ENCODE results near the gene RGR.
A peak's percentile ranks its signal among the peaks of the same experiment; 100 is the strongest.
"Not testable (repeated sequence)": the region's sequence is repeated elsewhere in the genome, so short reads cannot be mapped to it uniquely, and the experiment has no call there.

RGR gene

GRCh38 chr10:84258034-84258695 lies 13.3 kb downstream of the RGR start:
- no peak for DNase-seq (ENCODE audit: low spot score)

DNA sequence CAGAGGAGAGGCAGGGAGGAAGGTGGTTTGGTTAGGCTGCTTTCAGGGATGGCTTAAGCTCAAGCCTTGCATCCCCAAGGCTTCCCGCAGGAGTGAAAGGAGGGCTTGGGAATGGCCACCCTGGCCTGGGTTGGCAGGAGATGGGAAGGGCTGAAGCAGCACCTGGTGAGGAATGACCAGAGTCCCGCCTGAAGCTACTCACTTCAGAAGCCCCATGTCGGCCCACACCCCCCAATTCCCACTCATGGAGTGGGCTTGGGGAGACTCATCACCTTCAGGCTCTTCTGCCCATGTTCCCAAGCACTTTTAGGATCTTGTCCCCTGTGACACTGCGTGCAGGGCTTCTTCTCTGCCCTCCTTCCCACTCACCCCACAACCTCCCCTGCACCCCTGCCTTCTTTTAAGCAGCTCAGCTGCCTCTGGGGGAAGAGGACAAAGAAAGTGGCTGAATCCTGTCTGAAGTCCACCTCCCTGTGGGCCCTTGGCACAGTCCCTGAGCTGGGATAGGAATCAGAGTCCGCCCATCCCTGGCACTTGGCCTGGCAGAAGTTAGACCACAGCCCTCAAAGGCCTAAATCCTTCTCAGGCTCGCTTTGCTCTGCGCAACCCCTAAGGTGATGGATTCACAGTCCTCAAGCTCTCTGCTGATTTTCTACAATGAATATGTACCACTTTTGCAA lies 16.5 kb downstream of the RGR start:
- no peak for DNase-seq (ENCODE audit: low spot score)

- no peak for DNase-seq (ENCODE audit: low spot score)
These were observed 17.5 kb downstream of the RGR start for GRCh38 chr10:84262190-84262956.

- no peak for DNase-seq (ENCODE audit: low spot score)
These were observed 18.9 kb downstream of the RGR start for GRCh38 chr10:84263716-84264115.

GRCh38 chr10:84264611-84265141 lies 19.8 kb downstream of the RGR start:
- DNase-seq (ENCODE audit: low spot score) = peak; percentile 63

- DNase-seq (ENCODE audit: low spot score) = peak; percentile 3
These were observed 20.6 kb downstream of the RGR start for GRCh38 chr10:84265418-84265817.

DNA sequence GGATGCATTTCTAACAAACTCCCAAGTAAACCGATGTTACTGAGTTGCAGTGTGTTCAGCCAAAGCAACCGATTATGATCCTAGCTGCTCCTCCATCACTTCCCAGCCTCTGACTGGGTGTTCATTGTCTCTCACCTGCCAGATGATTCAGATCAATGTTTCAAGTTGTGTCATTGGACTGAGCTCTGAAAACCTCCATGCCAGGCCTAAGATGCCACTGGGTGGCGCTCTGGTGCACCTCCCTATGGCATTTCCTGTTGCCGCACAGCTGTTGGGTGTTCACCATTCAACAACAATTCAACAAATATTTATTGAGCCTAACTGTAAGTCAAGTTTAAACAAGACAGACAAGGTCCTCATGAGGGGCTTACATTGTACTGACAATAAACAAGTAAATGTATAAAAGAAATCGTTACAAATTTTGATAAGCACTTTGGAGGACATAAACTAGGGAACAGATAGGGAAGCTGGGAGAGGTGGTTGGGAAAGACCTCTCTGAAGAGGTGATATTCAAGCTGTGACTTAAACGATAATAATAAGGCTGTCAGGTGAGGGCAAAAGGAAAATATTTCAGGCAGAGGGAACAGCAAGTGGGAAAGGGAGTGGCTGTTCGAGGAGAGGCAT lies 22.8 kb downstream of the RGR start:
- peak; percentile 74 for DNase-seq (ENCODE audit: low spot score)

DNA sequence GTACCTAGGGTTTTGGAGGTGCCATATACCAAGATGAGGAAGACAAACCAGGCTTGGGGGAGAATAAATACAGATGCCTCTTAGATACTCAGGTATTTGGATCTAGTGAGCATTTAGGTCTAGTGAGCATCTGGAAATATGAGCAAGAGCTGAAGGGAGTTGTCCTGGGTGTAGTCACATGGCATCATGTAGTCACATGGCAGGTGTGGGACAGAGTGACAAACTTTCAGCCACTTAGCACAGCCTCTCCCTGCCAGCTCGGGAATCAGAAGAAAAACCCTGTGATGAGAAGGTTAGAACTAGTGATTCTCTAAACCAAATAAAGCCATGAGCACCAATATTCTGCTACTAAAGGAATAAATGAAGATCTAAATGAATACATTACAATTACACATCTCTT lies 24.3 kb downstream of the RGR start:
- peak; percentile 40 for DNase-seq (ENCODE audit: low spot score)

GRCh38 chr10:84269773-84270172 lies 24.9 kb downstream of the RGR start:
- DNase-seq (ENCODE audit: low spot score) = peak; percentile 98

DNA sequence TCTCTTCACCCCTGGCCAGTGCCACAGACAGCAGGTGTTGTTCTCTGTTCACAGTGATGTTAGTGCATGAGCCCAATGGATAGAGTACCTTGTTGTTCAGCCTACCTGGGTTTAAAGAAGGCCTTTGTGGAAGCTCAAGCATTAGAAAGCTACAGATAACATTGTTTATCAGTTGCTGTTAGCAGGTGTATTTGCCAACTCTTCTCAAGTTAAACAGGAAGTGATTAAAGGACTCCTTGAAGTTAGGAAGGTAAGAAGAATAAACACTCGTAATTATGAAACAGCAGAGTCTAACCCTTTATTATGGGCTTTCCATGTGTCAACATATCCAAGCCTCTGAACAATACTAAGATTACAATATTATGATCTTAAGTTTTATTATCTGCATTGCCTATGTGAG lies 25.9 kb downstream of the RGR start:
- no peak for DNase-seq (ENCODE audit: low spot score)

- not testable (repeated sequence) for DNase-seq (ENCODE audit: low spot score)
These were observed 35.1 kb downstream of the RGR start for GRCh38 chr10:84279876-84280475.

DNA sequence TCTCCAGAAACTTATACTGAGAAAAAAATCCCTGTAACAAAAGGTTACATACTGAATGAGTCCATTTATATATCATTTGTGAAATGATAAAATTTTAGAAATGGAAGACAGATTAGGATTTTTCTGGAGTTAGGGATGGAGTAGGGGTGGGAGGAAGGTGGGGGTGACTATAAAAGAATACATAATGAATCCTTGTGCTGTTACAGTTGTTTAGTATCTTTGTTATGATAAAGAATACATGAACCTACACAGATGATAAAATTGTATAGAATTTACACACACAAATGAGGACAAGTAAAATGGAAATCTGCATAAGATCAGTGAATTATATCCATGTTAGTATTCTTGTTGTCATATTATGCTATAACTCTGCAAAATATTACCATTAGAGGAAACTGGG lies 41.8 kb downstream of the RGR start:
- no peak for DNase-seq (ENCODE audit: low spot score)

GRCh38 chr10:84288151-84288550 lies 43.3 kb downstream of the RGR start:
- DNase-seq (ENCODE audit: low spot score) = no peak

GRCh38 chr10:84289521-84290200 lies 44.8 kb downstream of the RGR start:
- DNase-seq (ENCODE audit: low spot score) = no peak

- DNase-seq (ENCODE audit: low spot score) = no peak
These were observed 45.4 kb downstream of the RGR start for GRCh38 chr10:84290235-84290634.

GRCh38 chr10:84291384-84291783 lies 46.5 kb downstream of the RGR start:
- DNase-seq (ENCODE audit: low spot score) = peak; percentile 29

DNA sequence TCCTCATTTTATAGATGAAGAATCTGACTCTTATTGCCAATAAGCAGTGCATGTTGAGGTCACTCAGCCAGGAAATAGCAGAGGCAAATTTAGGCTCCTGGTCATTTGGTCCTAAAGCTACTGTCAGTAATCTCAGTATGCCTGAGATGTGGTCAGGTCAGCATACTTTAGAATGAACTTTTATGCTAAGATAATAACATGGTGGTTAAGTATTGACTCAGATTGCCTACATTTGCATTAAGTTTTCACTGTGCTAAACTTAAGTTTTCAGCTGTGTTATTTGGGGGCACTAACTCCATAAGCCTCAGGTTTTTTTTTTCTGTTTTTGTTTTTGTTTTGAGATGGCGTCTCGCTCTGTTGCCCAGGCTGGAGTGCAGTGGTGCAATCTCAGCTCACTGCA lies 47.6 kb downstream of the RGR start:
- no peak for DNase-seq (ENCODE audit: low spot score)

GRCh38 chr10:84293171-84293570 lies 48.3 kb downstream of the RGR start:
- DNase-seq (ENCODE audit: low spot score) = no peak

- no peak for DNase-seq (ENCODE audit: low spot score)
These were observed 48.7 kb downstream of the RGR start for GRCh38 chr10:84293574-84294016.

- DNase-seq (ENCODE audit: low spot score) = no peak
These were observed 50.1 kb downstream of the RGR start for GRCh38 chr10:84294766-84295447.

All from kidney tubule cell (primary cell).